AG04449 (cell line): Measurements from ENCODE around the gene NGEF.

Experiments used
- CTCF ChIA-PET: fragments of 350-600 bp; formaldehyde crosslinking; extraction: SDS; loops from one replicate; lab custom pipeline; 2021; ENCODE audit warnings: antibody characterized with exemption; lab: Yijun Ruan, JAX
- POLR2A ChIA-PET: fragments of 400-600, 350-600 bp; formaldehyde crosslinking; extraction: SDS; loops from one replicate; lab custom pipeline; 2020; ENCODE audit warnings: antibody characterized with exemption, inconsistent platforms; lab: Yijun Ruan, JAX
- DNase-seq: peaks from one replicate; pipeline ENCODE4 v3.0.0-alpha.2; 2010; ENCODE audit warnings: low read depth, low spot score
- H3K4me3 ChIP-seq: 2 replicates; pipeline ENCODE4 v1.5.1; 2011; ENCODE audit warnings: low read depth, mild to moderate bottlenecking, control low read depth, low read length
- TF ChIP-seq, protein P1 (sequence below): IDR thresholded peaks from one replicate; pipeline ENCODE4 v1.5.1; 2011; ENCODE audit warnings: mild to moderate bottlenecking, moderate library complexity, low read length, control low read depth, inconsistent platforms; ENCODE audit not compliant: insufficient read depth; ENCODE audit errors: missing control alignments

The NGEF gene

DNA sequence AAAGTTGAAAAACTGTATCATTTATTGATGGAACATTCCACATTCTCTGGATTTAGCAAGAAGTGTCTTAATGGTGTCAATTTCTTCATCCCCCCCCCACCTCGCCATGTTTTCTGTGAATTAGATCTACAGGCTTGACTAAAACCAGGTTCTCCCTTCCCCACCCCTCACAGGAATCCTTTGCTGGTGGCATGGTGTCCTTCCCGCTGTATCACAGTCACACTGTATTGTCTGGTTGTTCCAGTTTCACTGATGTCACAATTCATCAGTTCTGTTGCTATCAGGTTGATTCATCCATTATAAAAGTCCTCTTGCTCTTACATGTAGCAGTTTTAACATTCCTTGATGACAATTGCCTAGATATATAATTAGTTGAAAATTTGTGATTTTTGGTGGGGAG lies 149.1 kb downstream of the NGEF start:
- ChIA-PET POLR2A (interaction anchor here (0.6 kb wide), 1 partner anchor 301 kb away, joined by 3 read pairs; no protein-coding TSS in a partner anchor), CTCF (interaction anchor here (2.9 kb wide), 1 partner anchor 10 kb away, joined by 11 read pairs; no protein-coding TSS in a partner anchor)
- TF ChIP-seq, protein P1, sequence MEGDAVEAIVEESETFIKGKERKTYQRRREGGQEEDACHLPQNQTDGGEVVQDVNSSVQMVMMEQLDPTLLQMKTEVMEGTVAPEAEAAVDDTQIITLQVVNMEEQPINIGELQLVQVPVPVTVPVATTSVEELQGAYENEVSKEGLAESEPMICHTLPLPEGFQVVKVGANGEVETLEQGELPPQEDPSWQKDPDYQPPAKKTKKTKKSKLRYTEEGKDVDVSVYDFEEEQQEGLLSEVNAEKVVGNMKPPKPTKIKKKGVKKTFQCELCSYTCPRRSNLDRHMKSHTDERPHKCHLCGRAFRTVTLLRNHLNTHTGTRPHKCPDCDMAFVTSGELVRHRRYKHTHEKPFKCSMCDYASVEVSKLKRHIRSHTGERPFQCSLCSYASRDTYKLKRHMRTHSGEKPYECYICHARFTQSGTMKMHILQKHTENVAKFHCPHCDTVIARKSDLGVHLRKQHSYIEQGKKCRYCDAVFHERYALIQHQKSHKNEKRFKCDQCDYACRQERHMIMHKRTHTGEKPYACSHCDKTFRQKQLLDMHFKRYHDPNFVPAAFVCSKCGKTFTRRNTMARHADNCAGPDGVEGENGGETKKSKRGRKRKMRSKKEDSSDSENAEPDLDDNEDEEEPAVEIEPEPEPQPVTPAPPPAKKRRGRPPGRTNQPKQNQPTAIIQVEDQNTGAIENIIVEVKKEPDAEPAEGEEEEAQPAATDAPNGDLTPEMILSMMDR, result no peak
- no peak overlapping the region for H3K4me3 ChIP-seq
- DNase-seq, result no peak

DNA sequence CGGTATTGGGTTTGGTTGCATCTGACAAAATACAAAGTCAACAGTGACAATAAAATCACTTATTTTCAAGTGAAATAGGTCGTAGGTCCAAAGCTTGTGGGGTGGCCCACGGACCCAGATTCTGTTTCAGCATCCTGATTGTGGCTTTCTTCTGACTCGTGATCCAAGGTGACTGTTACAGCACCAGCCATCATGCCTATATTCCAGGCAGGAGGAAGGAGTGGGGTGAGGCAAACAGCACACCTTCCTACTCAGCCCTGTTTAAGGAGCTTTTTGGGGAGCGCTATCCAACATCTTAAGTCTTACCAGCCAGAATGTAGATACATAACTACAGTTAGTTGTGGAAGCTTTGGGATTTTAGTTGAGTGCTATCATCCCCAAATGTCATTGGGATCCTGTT lies 151.7 kb downstream of the NGEF start:
- H3K4me3 ChIP-seq, result no peak overlapping the region
- TF ChIP-seq, protein P1, result no peak
- DNase-seq, result no peak
- POLR2A ChIA-PET, result no interaction called here
- CTCF ChIA-PET, result interaction anchor here (1.0 to 10.9 kb wide), 4 partner anchors 8 to 390 kb away, joined by 6 to 168 read pairs (median 9); partner anchors contain the start of gene ATG16L1

DNA sequence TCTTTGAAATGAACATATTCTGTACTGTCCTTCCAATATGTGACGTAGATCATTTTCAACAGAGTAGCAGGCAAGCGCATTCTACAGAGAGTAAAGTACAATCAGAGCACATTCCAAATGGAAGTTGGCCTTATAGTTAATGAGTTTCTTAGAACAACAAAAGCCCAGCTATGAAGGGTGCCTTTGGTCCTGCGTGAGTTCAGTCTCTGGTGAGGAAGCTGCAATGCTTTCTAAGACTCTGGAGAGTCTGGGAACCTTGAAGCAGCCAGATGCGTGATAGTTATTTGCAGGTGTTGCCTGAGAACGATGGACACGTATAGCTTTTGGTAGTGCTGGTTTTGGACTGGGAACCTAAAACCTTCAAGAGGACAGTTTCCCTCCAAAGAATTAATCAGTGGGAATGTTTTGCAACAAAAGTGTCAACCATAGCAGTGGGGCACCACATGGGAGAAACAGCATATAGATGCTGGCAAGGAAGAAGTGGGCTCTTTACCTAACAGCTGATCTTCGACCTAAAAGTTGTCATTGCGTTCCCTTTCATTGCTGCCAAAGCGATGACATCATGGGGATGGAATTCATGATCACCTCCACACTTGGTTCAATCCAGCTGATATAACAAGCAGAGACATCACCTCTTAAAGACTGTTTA lies 152.3 kb downstream of the NGEF start:
- no peak overlapping the region for H3K4me3 ChIP-seq
- TF ChIP-seq, protein P1, result no peak
- no peak for DNase-seq
- ChIA-PET POLR2A (no interaction called here), CTCF (interaction anchor here (1.0 to 10.9 kb wide), 4 partner anchors 7 to 390 kb away, joined by 3 to 168 read pairs (median 8); partner anchors contain the start of gene ATG16L1)

DNA sequence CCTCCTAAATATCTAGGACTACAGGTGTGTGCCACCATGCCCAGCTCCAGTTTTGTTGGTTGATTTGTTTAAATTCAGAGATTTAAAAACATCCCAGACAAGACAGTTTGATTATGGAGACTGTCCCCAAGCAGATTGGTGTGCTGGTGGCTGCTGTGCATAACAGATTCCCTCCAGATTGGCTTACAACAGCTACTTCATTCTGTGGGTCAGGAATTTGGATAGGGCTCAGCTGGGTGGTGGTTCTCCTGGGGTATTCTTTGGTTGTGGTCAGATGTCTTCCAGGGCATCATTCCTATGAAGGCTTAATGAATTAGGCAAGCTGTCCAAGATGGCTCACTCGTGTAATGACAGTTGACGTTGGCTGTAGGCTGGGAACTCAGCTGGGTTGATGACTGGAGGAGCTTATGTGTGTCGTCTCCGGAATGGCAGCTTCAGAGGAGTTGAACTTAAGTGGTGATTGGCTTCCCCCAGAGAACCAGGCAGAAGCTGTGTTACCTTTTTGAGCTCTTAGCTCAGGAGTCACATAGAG lies 153.6 kb downstream of the NGEF start:
- POLR2A ChIA-PET, result no interaction called here
- CTCF ChIA-PET, result interaction anchor here (1.4 to 10.9 kb wide), 3 partner anchors 29 to 391 kb away, joined by 3 to 168 read pairs (median 92); partner anchors contain the start of gene ATG16L1
- no peak for DNase-seq
- H3K4me3 ChIP-seq, result no peak overlapping the region
- TF ChIP-seq, protein P1, result no peak

DNA sequence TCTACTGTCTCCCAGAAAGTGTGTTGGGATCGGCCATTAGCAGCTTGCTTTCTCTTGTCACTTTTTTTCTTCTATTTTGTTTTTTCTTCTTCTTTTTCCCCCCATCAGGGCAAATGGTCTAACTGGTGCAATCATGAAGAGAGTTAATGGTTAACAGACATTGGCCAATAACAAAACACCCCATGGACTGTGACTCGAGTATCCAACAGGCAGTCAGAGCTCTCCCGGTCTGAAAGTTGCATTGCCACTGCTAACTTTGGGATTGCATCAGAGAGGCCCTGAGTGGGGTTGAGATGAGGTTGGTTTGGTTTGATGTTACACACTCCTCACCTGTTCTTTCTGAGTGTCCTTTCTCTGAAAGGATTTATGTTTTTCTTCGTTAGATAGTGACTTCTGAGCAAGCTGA lies 155.9 kb downstream of the NGEF start:
- TF ChIP-seq, protein P1, result no peak
- H3K4me3 ChIP-seq, result no peak overlapping the region
- CTCF ChIA-PET, result interaction anchor here (1.3 to 10.9 kb wide), 3 partner anchors 20 to 393 kb away, joined by 3 to 168 read pairs (median 92); partner anchors contain the start of gene ATG16L1
- DNase-seq, result peak; percentile 16
- POLR2A ChIA-PET, result no interaction called here

DNA sequence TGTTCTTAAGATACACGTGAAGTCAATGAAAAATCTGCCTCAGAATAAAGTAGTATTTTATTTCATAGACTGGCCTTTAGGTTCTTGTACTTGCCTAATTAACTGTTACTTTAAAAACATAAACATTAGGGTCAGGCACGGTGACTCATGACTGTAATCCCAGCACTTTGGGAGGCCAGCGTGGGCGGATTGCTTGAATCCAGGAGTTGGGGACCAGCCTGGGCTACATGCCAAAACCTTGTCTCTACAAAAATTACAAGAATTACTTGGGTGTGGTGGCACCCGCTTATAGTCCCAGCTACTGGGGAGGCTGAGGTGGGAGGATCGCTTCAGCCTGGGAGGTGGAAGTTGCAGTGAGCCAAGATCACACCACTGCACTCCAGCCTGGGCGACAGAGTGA lies 159.0 kb downstream of the NGEF start:
- TF ChIP-seq, protein P1, result no peak
- H3K4me3 ChIP-seq, result no peak overlapping the region
- CTCF ChIA-PET, result interaction anchor here (0.7 to 10.9 kb wide), 16 partner anchors 8 to 404 kb away, joined by 3 to 168 read pairs (median 9); partner anchors contain the start of genes ATG16L1, INPP5D and SNORC
- DNase-seq, result peak; percentile 38
- POLR2A ChIA-PET, result no interaction called here
